HG02571 (cell line): Measurements from ENCODE around the gene MAP3K1.

Source experiments
- ATAC-seq: cut with Tn5 transposase; IDR thresholded peaks from one replicate; pipeline ENCODE4 v1.9.1; 2021; ENCODE audit warnings: mild to moderate bottlenecking, moderate library complexity; ENCODE audit not compliant: unreplicated experiment

Gene MAP3K1

GRCh38 chr5:56845277-56845676, 29.9 kb downstream of the MAP3K1 start:
- no peak for ATAC-seq

- ATAC-seq, result no peak
Measured at GRCh38 chr5:56845904-56846480, 30.6 kb downstream of the MAP3K1 start.

DNA sequence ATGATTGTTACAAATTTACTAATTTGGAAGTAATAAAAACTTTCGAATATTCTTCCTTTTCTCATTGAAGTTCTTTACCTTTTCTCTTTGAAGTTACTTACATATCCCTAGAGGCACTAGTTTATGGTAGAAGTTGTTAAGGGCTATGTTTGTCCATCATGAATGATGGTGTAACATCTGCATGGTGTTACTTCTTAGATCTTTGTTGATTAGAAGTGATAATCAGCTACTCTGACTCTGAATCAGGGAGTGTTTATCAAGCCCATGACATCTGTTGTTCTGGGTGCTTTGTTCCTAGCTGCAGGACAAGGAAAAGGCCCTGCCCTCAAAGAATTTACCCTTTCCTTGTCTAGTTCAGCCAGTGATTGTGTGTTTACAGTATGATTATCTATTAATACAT, 32.9 kb downstream of the MAP3K1 start:
- ATAC-seq, result no peak

- ATAC-seq, result no peak
Measured at GRCh38 chr5:56849671-56850070, 34.3 kb downstream of the MAP3K1 start.

GRCh38 chr5:56850423-56850822, 35.1 kb downstream of the MAP3K1 start:
- no peak for ATAC-seq

DNA sequence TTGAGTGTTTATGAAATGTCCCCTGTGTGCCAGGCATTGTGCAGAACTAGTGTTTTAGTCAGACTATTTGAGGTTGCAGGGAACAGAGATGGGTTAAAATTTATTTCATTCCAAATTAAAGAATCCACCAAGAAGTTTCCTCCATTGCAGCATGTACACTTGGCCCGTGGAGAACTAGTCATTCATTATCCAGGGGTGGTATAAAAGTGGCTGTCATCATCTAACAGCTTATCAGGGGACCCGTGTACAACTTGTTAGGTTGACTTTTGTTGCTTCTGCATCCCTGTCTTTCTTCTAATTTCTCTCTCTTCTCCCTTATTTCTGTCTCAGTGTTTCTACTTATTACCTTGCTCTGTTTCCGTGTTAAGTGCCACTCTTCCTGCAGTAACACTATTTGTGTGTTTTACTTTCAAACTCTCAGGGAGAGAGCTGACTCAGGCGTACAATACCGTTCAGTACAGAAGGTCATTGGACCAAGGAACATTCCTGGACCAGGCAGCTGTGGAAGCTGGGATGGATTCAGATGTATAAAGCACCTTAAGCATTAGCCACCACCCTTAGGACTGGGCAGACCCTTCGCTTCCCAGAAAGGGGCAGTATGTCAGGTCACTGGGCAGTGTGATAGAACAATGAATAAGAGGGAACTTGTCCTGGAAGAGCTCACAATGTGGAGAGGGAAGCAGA, 36.1 kb downstream of the MAP3K1 start:
- ATAC-seq, result no peak

DNA sequence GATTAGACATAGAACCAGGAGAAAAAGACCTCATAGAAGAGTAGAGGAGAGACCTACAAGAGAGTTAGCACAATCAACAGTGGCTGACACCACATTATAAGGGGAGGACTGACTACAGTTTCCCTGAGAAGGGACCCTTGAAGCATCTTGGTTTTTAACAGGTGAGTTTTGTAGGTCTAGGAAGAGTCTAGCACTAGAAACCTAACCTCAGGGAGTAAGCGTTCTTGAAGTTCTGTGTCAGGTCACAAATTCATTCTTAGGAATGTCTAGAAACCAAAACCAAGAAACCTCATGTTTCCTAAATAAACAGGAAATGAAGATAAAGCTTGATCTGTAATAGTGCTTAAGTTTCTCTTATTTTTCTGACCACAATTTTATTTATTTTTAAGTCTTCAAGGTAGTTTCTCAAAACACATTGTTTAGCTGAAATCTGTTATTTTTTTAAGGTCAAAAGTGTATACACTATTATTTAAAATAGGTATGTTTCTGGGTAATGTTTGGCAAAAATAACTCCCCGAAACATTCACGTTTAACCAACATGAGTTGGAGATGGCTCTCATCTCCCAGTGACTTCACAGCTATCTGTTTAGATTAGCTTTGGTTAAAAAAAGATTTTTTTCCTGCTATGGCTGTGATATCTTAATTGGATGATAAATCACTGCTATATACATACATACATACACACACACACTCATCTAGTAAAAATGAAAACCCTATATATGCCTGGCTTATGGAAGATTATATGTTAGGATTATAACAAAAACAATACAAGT, 37.1 kb downstream of the MAP3K1 start:
- ATAC-seq, result no peak

- ATAC-seq, result no peak
Measured at GRCh38 chr5:56853698-56854097, 38.3 kb downstream of the MAP3K1 start.

DNA sequence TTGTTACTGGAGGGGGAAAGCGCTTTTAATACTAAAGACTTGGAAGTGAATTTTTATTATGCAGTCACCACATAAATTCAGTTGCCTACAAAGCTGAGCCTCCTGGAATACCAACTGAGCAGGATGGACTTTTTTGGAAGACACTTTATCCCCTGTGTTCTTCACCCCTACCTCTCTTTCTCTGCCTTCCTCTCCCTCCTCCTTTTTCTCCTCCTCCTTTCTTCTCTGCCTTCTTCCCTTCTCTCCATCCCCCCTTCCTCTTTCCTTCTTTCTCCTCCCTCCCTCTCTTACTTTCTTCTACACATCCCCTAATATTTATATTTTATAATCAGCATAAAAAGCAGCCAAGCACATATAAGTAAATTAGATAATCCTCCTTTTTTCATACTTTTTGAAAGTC, 39.6 kb downstream of the MAP3K1 start:
- ATAC-seq, result no peak

DNA sequence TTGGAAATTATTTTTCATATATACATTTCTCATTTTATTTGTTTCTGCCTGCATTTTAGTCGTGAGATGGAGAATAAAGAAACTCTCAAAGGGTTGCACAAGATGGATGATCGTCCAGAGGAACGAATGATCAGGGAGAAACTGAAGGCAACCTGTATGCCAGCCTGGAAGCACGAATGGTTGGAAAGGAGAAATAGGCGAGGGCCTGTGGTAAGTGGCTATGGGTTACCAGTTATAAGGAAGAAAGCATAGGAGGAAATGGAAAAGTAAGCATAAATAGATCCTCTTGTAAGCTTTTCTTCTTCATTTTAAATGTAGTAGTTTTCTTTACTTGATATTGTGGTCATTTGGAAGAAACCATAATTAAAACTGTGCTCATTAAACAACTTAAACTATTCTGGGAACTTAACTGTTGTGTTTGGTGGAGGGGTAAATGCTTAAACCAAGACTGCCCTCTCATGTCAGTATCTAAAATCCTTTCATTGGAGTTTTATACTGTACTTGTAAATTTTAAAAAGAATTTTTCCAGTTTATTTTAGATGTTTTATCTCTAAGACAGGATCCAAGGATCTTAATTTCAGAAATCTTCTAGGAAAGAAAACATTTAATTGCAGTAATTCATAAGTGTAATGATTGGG, 41.3 kb downstream of the MAP3K1 start:
- no peak for ATAC-seq

DNA sequence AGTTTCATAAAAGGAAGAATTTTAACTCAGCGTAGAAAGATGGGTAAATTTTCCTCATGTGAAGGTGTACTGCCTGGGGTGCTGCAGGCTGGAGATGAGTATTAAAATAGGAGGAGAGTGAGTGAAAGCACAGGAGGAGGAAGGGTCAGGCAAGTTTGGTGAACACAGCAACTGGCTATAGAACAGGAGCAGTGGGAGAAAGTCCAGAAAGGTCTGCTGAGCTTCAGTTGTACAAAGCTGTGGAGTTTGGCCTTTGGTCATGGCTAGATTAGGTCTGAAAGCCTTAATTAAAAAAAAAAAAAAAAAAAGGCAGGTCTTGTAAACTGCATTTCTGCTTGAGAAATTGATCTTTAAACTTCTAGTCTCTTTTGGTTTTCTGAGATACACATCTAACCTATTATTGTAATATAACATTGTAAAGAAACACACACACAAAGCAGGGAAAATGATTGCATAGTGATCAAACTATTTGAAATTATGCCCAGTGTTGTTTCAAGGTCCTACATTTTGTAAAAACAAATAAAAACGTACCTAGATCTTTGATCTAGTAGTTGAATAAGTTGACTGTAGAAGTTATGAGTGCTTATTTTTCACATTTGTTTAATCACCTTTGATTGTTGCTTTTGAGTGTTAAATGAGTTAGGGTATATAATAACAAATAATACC, 43.6 kb downstream of the MAP3K1 start:
- ATAC-seq, result no peak

DNA sequence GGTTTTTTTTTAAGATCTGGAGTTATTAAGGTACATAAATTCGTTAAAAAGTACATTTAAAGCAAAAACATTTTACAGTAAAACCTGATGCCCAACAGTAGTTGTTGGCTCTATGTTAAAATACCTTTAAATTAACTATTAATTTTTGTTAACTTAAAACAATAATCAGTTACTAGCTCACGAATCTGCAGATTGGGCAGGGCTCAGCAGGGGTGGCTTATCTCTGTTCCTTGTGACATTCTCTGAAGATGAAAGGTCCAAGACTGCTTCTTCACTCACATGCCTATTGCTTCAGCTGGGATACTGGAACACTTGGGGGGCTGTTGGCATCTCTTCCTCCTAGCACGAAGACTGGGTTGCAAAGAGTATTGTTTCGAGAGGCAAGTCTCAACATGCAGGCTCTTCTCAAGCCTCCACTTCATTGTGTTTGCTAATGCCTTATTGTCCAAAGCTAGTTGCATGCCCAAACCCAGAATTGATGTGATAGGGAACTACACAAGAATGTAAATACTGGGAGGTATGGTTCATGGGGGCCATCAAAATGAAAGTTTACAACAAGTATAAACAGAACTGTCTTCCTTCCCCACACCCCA, 46.6 kb downstream of the MAP3K1 start:
- ATAC-seq, result no peak

DNA sequence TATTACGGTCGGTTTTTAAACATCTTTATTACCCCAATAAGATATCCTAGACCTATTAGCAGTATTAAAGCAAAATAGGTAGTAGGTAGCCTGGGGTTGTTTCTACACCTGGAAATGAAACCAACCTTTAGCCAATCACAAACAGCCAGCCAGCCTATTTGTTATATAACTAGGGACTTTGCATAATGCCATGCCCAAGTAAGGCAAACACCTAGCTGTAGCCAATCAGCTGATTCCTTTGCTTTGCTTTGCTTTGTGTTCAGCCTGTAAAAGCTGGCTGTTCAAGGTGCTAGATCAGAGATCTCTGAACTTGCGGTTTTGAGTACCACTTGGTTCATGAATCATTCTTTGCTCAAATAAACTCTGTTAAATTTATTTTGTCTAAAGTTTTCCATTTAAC, 47.6 kb downstream of the MAP3K1 start:
- no peak for ATAC-seq

GRCh38 chr5:56871777-56872176, 56.4 kb downstream of the MAP3K1 start:
- no peak for ATAC-seq

- no peak for ATAC-seq
Measured at GRCh38 chr5:56873056-56873455, 57.7 kb downstream of the MAP3K1 start.

DNA sequence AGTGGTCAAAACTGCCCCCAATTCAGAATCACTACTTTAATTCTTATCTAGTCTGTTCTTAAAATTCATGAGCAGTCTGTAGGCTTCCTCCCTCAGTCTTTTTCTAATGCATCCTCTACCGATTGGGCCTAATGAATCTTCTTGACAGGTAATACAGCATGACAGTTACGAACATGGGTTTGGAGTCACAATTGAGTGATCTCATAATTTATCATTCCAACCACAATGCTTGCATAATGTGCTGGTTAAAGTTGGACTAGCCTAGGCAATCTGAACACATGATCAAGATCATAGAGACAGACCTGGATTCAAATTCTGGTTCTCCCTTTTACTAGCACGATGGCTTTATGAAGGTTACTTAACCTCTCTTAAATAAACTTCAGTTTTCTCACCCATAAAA, 61.0 kb downstream of the MAP3K1 start:
- ATAC-seq, result no peak

GRCh38 chr5:56881571-56881970, 66.2 kb downstream of the MAP3K1 start:
- no peak for ATAC-seq

DNA sequence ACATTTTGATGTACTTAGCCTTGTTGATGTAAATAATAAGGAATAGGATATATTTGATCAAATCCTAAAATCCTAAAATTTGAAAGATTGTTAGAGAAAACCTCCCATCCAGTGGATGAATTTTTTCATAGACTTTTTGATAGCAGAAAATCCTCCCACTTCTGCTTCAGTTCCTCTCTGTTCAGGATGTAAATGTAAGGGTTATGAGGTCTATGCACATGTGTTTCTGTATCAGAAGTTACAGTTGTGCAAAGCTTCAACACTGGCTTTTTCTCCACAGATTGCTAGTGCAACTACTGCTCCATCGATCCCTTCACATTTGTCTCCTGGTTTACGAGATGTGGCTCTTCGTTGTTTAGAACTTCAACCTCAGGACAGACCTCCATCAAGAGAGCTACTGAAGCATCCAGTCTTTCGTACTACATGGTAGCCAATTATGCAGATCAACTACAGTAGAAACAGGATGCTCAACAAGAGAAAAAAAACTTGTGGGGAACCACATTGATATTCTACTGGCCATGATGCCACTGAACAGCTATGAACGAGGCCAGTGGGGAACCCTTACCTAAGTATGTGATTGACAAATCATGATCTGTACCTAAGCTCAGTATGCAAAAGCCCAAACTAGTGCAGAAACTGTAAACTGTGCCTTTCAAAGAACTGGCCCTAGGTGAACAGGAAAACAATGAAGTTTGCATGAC, 78.1 kb downstream of the MAP3K1 start:
- ATAC-seq, result no peak

DNA sequence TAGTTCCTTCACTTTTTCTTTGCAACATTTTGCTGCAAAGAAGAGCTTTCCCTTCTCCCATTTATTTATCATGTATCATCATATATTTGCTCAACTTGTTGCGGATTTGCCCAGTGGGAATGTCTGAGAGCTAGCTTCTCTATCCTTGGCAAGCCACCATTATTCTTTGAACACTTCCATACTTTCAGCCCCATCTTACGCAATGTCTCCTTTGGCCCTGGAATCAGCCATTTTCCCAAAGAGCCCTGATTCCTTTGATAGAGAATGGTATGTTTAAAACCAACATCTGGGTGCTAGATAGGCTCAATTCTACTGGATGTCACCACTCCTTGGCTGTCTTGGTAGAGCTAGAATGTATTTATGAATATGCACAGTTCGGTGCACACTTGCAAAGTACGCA, 81.4 kb downstream of the MAP3K1 start:
- no peak for ATAC-seq

DNA sequence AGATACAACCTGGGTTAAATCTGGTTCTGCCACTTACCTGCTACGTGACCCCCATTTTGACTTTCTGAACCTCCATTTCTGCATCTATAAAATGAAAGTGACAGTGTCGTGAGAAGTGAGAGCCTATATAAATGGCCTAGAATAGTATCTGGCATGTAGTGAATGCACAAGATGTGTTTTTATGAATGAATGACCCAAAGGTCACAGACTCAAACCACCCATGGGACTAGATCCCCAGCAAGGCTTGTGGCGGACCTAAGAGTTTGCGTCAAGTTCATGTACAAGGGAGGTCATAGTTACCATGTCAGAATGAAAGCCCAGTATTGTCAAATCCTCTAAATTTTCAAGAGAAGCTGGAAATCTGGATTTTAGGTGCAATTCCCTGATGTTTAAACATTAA, 82.9 kb downstream of the MAP3K1 start:
- no peak for ATAC-seq
